Keratinocyte (primary cell): ENCODE data around the gene NALCN. TPM values are rescaled to one million over a fixed set of nuclear protein-coding genes. Genes with fewer than 3 reads are reported as not detected.

Experiments
- DNase-seq: peaks from one replicate; pipeline ENCODE4 v3.0.0-alpha.2; 2011; ENCODE audit warnings: low read depth, missing footprints, low spot score
- FAIRE-seq: peaks from 2 replicates; lab custom pipeline; 2011; peaks lifted over from hg19 to GRCh38; lab: Jason Lieb, UNC
- H2AFZ ChIP-seq: 2 replicates; pipeline ENCODE4 v1.6.0; 2012; ENCODE audit warnings: low read length, control low read depth, inconsistent platforms; ENCODE audit not compliant: control insufficient read depth
- H3K27ac ChIP-seq: 2 replicates; pipeline ENCODE4 v1.5.1; 2011; ENCODE audit warnings: low read length; ENCODE audit not compliant: control insufficient read depth, insufficient read depth
- H3K27me3 ChIP-seq: 3 replicates; pipeline ENCODE4 v1.6.0; 2011; ENCODE audit warnings: low read length; ENCODE audit not compliant: control insufficient read depth, insufficient read depth; ENCODE audit errors: extremely low read depth
- H3K36me3 ChIP-seq, 2 experiments: 2 replicates in 1 of 2; 3 replicates in 1 of 2; pipeline ENCODE4 v1.5.1; 2011; ENCODE audit warnings: low read length in 2 of 2, mild to moderate bottlenecking in 1 of 2; ENCODE audit not compliant: control insufficient read depth in 2 of 2, insufficient read depth in 2 of 2; ENCODE audit errors: extremely low read depth in 1 of 2
- H3K4me1 ChIP-seq: 3 replicates; pipeline ENCODE4 v1.5.1; 2011; ENCODE audit warnings: low read length; ENCODE audit not compliant: control insufficient read depth, insufficient read depth; ENCODE audit errors: extremely low read depth
- H3K4me2 ChIP-seq: 3 replicates; pipeline ENCODE4 v1.6.0; 2011; ENCODE audit warnings: low read depth, low read length; ENCODE audit not compliant: control insufficient read depth, insufficient read depth; ENCODE audit errors: extremely low read depth
- H3K4me3 ChIP-seq, 3 experiments: fragments of 200-600 bp in 1 of 3; sonication (generic) in 1 of 3; 2 replicates in 2 of 3; 3 replicates in 1 of 3; pipeline ENCODE4 v1.5.1; 2011 to 2016; ENCODE audit warnings: low read length in 3 of 3, mild to moderate bottlenecking in 3 of 3, control low read depth in 2 of 3, inconsistent platforms in 1 of 3, low read depth in 1 of 3, mixed read lengths in 1 of 3, mixed run types in 1 of 3, moderate library complexity in 1 of 3; ENCODE audit not compliant: control insufficient read depth in 2 of 3, insufficient read depth in 2 of 3; ENCODE audit errors: extremely low read depth in 1 of 3
- H3K79me2 ChIP-seq: 2 replicates; pipeline ENCODE4 v1.6.0; 2012; ENCODE audit warnings: low read length; ENCODE audit not compliant: control insufficient read depth, insufficient read depth
- H3K9ac ChIP-seq: 3 replicates; pipeline ENCODE4 v1.6.0; 2011; ENCODE audit warnings: low read length; ENCODE audit not compliant: control insufficient read depth, insufficient read depth; ENCODE audit errors: extremely low read depth
- H3K9me1 ChIP-seq: 3 replicates; pipeline ENCODE4 v1.6.0; 2011; ENCODE audit warnings: low read length; ENCODE audit not compliant: control insufficient read depth, insufficient read depth; ENCODE audit errors: extremely low read depth
- H3K9me3 ChIP-seq: 2 replicates; pipeline ENCODE4 v1.5.1; 2012; ENCODE audit warnings: low read depth, low read length; ENCODE audit not compliant: control insufficient read depth
- H4K20me1 ChIP-seq: 3 replicates; pipeline ENCODE4 v1.6.0; 2011; ENCODE audit warnings: low read length; ENCODE audit not compliant: control insufficient read depth, insufficient read depth; ENCODE audit errors: extremely low read depth
- EZH2 ChIP-seq: IDR thresholded peaks from one replicate; pipeline ENCODE4 v1.6.1; 2012; ENCODE audit warnings: inconsistent platforms, mild to moderate bottlenecking, low read length, moderate library complexity
- dilution Hi-C: fragments of 300-500 bp; cut with MboI; formaldehyde crosslinking; loops from one replicate; pipeline ENCODE4 v1.7.0; 2020; ENCODE audit warnings: low sequenced_read_pairs; ENCODE audit not compliant: extremely low pct_ligation_motif_present
- polyA plus RNA-seq, 5 experiments: library from polyadenylated mRNA; depleted of rRNA in 3 of 5; stranded (reverse) in 3 of 5; stranded (forward) in 1 of 5; unstranded in 1 of 5; fragments of >200 nt; gene quantifications; 1 replicate in 1 of 5; 2 replicates in 3 of 5; 3 replicates in 1 of 5; pipeline versions ENCODE4 v1.2.1 to v1.2.3, GENCODE V29; 2011 to 2012; ENCODE audit warnings: missing spikeins in 2 of 5, low read depth in 1 of 5, low replicate concordance in 1 of 5
- TF ChIP-seq, protein P1 (sequence below), 3 experiments: IDR thresholded peaks in 1 of 3; conservative IDR thresholded peaks in 1 of 3; optimal IDR thresholded peaks in 1 of 3; 2 replicates in 2 of 3; 3 replicates in 1 of 3; pipeline versions ENCODE3 to v1.5.1; 2011; ENCODE audit warnings: low read length in 3 of 3, mild to moderate bottlenecking in 3 of 3, moderate library complexity in 2 of 3, control low read depth in 1 of 3, inconsistent platforms in 1 of 3; ENCODE audit not compliant: insufficient read depth in 2 of 3; ENCODE audit errors: extremely low read depth in 1 of 3

The NALCN gene
- polyA plus RNA-seq, 1 donor (not counting 4 experiments of a cell fraction or from before 2014, with no cell fraction given), result 0.16 TPM

DNA sequence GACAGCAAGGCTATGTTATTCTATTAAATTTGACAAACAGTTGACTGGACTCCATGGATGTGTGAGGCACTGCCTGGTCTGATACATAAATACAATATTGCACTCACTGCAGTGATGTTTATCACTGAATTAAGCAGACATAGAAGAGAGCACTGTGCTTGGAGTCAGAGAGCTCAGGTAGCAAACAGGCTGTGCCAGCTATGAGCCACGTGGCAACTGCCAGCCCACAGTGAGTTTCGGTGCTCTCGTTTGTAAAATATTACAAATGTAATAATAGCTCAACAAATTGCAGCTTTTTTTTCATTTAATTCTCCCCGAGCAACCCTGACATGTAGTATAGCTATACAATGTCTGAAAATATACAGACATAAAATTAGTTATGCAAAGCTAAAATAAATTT lies 237.3 kb downstream of the NALCN start:
- no peak overlapping the region for H3K4me3 ChIP-seq
- no peaks in the 10 kb centered on the region for H3K36me3 ChIP-seq
- no peaks in the 10 kb centered on the region for H3K9me3 ChIP-seq
- no peaks in the 10 kb centered on the region for H3K4me1 ChIP-seq
- H2AFZ ChIP-seq, result no peak overlapping the region
- no peak overlapping the region for H3K4me2 ChIP-seq
- no peaks in the 10 kb centered on the region for H3K79me2 ChIP-seq
- no peak for TF ChIP-seq EZH2
- TF ChIP-seq, protein P1, sequence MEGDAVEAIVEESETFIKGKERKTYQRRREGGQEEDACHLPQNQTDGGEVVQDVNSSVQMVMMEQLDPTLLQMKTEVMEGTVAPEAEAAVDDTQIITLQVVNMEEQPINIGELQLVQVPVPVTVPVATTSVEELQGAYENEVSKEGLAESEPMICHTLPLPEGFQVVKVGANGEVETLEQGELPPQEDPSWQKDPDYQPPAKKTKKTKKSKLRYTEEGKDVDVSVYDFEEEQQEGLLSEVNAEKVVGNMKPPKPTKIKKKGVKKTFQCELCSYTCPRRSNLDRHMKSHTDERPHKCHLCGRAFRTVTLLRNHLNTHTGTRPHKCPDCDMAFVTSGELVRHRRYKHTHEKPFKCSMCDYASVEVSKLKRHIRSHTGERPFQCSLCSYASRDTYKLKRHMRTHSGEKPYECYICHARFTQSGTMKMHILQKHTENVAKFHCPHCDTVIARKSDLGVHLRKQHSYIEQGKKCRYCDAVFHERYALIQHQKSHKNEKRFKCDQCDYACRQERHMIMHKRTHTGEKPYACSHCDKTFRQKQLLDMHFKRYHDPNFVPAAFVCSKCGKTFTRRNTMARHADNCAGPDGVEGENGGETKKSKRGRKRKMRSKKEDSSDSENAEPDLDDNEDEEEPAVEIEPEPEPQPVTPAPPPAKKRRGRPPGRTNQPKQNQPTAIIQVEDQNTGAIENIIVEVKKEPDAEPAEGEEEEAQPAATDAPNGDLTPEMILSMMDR (optimal IDR thresholded peaks at IDR 0.05 in 1 of 3, IDR thresholded peaks at IDR 0.05 in 1 of 3, conservative IDR thresholded peaks at IDR 0.05 in 1 of 3; ENCODE audit: extremely low read depth in 1 of 3, insufficient read depth in 2 of 3, low read length in 3 of 3), result no peak
- no peaks in the 10 kb centered on the region for H3K9me1 ChIP-seq
- DNase-seq (no peak), FAIRE-seq (no peak)
- H3K9ac ChIP-seq, result no peak overlapping the region
- H4K20me1 ChIP-seq, result no peaks in the 10 kb centered on the region
- no peak overlapping the region for H3K27ac ChIP-seq
- dilution Hi-C loops, result no loop called here
- H3K27me3 ChIP-seq, result no peaks in the 10 kb centered on the region

DNA sequence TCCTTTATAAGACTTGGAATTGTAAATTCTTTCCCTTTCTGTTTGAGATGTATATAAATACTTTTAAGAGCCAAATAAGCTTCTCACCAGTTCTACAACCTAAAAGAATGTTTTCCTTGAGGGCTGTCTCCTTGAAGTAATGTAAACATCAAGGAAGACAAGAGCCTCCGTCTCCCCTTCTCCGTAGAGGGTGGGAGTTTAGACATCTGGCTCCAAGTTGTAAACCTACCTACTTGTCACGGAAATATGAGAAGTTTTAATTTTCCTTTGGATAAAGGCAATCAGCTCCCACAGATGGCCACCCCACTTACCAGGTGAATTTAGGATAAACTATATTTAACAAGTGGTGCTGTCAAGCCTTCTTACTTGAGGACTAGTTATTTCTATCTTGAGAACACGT lies 237.9 kb downstream of the NALCN start:
- no peak overlapping the region for H3K4me3 ChIP-seq
- no peaks in the 10 kb centered on the region for H4K20me1 ChIP-seq
- no peaks in the 10 kb centered on the region for H3K4me1 ChIP-seq
- H3K27me3 ChIP-seq, result no peaks in the 10 kb centered on the region
- no peak overlapping the region for H3K27ac ChIP-seq
- TF ChIP-seq, protein P1 (optimal IDR thresholded peaks at IDR 0.05 in 1 of 3, IDR thresholded peaks at IDR 0.05 in 1 of 3, conservative IDR thresholded peaks at IDR 0.05 in 1 of 3; ENCODE audit: extremely low read depth in 1 of 3, insufficient read depth in 2 of 3, low read length in 3 of 3), result no peak
- TF ChIP-seq EZH2, result no peak
- no peaks in the 10 kb centered on the region for H3K79me2 ChIP-seq
- no peaks in the 10 kb centered on the region for H3K9me1 ChIP-seq
- H2AFZ ChIP-seq, result no peak overlapping the region
- no peaks in the 10 kb centered on the region for H3K9me3 ChIP-seq
- FAIRE-seq (no peak), DNase-seq (no peak)
- H3K4me2 ChIP-seq, result no peak overlapping the region
- H3K9ac ChIP-seq, result no peak overlapping the region
- H3K36me3 ChIP-seq, result no peaks in the 10 kb centered on the region
- dilution Hi-C loops, result no loop called here
